H9 (cell line): ENCODE measurements around the gene RNASE2. TPM values are rescaled to one million over a fixed set of nuclear protein-coding genes. Genes with fewer than 3 reads are reported as not detected.

Source experiments
- DNase-seq: peaks from one replicate; pipeline ENCODE4 v3.0.0-alpha.2; 2017
- H2AFZ ChIP-seq: one replicate; pipeline ENCODE4 v1.6.1; 2013; ENCODE audit warnings: mild to moderate bottlenecking, low read length, control low read depth, moderate library complexity
- H2AK5ac ChIP-seq: 2 replicates; pipeline ENCODE4 v1.6.1; 2013; ENCODE audit warnings: low read length, control low read depth, mixed read lengths; ENCODE audit not compliant: insufficient read length
- H2BK120ac ChIP-seq: one replicate; pipeline ENCODE4 v1.6.1; 2013; ENCODE audit warnings: low read depth, mild to moderate bottlenecking, low read length, control low read depth, inconsistent platforms; ENCODE audit not compliant: poor library complexity, severe bottlenecking
- H2BK12ac ChIP-seq: 2 replicates; pipeline ENCODE4 v1.6.1; 2013; ENCODE audit warnings: low read length, control low read depth, mixed read lengths, low read depth; ENCODE audit not compliant: insufficient read length
- H2BK15ac ChIP-seq: 2 replicates; pipeline ENCODE4 v1.6.1; 2013; ENCODE audit warnings: low read depth, low read length, control low read depth
- H2BK20ac ChIP-seq: one replicate; pipeline ENCODE4 v1.6.1; 2013; ENCODE audit warnings: low read depth, mild to moderate bottlenecking, low read length, control low read depth, inconsistent platforms; ENCODE audit not compliant: poor library complexity, severe bottlenecking
- H2BK5ac ChIP-seq: 2 replicates; pipeline ENCODE4 v1.6.1; 2013; ENCODE audit warnings: low read length, control low read depth, mixed read lengths; ENCODE audit not compliant: insufficient read length
- H3K14ac ChIP-seq: 2 replicates; pipeline ENCODE4 v1.6.1; 2013; ENCODE audit warnings: low read length, control low read depth; ENCODE audit not compliant: insufficient read depth
- H3K18ac ChIP-seq: 2 replicates; pipeline ENCODE4 v1.6.1; 2013; ENCODE audit warnings: low read depth, mild to moderate bottlenecking, mixed read lengths, low read length, control low read depth; ENCODE audit not compliant: insufficient read length
- H3K23ac ChIP-seq: 2 replicates; pipeline ENCODE4 v1.6.1; 2013; ENCODE audit warnings: low read length, control low read depth, mixed read lengths, low read depth; ENCODE audit not compliant: insufficient read length
- H3K23me2 ChIP-seq: 2 replicates; pipeline ENCODE4 v1.6.1; 2013; ENCODE audit warnings: low read depth, mild to moderate bottlenecking, mixed read lengths, low read length, control low read depth; ENCODE audit not compliant: insufficient read length, poor library complexity, severe bottlenecking
- H3K27ac ChIP-seq: 2 replicates; pipeline ENCODE4 v1.5.1; 2013; ENCODE audit warnings: low read length, control low read depth, mixed read lengths, low read depth; ENCODE audit not compliant: insufficient read length
- H3K27me3 ChIP-seq: 2 replicates; pipeline ENCODE4 v1.6.1; 2013; ENCODE audit warnings: low read length, control low read depth, inconsistent platforms; ENCODE audit not compliant: insufficient read depth
- H3K4ac ChIP-seq: 2 replicates; pipeline ENCODE4 v1.6.1; 2013; ENCODE audit warnings: low read depth, mild to moderate bottlenecking, control low read depth, inconsistent platforms, low read length, moderate library complexity
- H3K4me1 ChIP-seq: 2 replicates; pipeline ENCODE4 v1.6.1; 2013; ENCODE audit warnings: low read length, control low read depth, inconsistent platforms; ENCODE audit not compliant: insufficient read depth
- H3K4me2 ChIP-seq: 2 replicates; pipeline ENCODE4 v1.6.1; 2013; ENCODE audit warnings: low read length, control low read depth, mixed read lengths; ENCODE audit not compliant: insufficient read length, insufficient read depth
- H3K56ac ChIP-seq: 2 replicates; pipeline ENCODE4 v1.6.1; 2013; ENCODE audit warnings: low read depth, mild to moderate bottlenecking, mixed read lengths, low read length, control low read depth; ENCODE audit not compliant: insufficient read length
- H3K79me1 ChIP-seq: 2 replicates; pipeline ENCODE4 v1.6.1; 2013; ENCODE audit warnings: low read depth, mild to moderate bottlenecking, moderate library complexity, low read length, control low read depth, inconsistent platforms; ENCODE audit not compliant: insufficient read depth, poor library complexity, severe bottlenecking
- H3K79me2 ChIP-seq: 2 replicates; pipeline ENCODE4 v1.6.1; 2013; ENCODE audit warnings: low read length, control low read depth, inconsistent platforms; ENCODE audit not compliant: insufficient read depth
- H3K9ac ChIP-seq: 2 replicates; pipeline ENCODE4 v1.6.1; 2013; ENCODE audit warnings: low read length, control low read depth, mixed read lengths; ENCODE audit not compliant: insufficient read length; ENCODE audit errors: extremely low read depth
- H3K9me3 ChIP-seq: one replicate; pipeline ENCODE4 v1.6.1; 2013; ENCODE audit warnings: low read depth, low read length, inconsistent platforms; ENCODE audit not compliant: control insufficient read depth
- H3T11ph ChIP-seq: one replicate; pipeline ENCODE4 v1.6.1; 2013; ENCODE audit warnings: mild to moderate bottlenecking, low read length, control low read depth, inconsistent platforms
- H4K20me1 ChIP-seq: one replicate; pipeline ENCODE4 v1.6.1; 2013; ENCODE audit not compliant: control insufficient read depth, insufficient read length, insufficient read depth
- H4K5ac ChIP-seq: 2 replicates; pipeline ENCODE4 v1.6.1; 2013; ENCODE audit warnings: low read depth, mild to moderate bottlenecking, mixed read lengths, low read length, control low read depth; ENCODE audit not compliant: insufficient read length
- H4K8ac ChIP-seq: replicated peaks from 2 replicates; pipeline ENCODE4 v1.6.1; 2013; ENCODE audit warnings: low read length, control low read depth, mixed read lengths, low read depth; ENCODE audit not compliant: insufficient read length
- H4K91ac ChIP-seq: 2 replicates; pipeline ENCODE4 v1.6.1; 2013; ENCODE audit warnings: low read depth, mild to moderate bottlenecking, moderate library complexity, mixed read lengths, low read length, control low read depth; ENCODE audit not compliant: insufficient read length
- H3K27ac Mint-ChIP-seq, 3 experiments: 2 replicates in 2 of 3; 3 replicates in 1 of 3; pipeline ENCODE4 v1.8.0; 2020 to 2021; ENCODE audit warnings: mixed read lengths in 3 of 3, mild to moderate bottlenecking in 1 of 3, moderate library complexity in 1 of 3
- H3K27me3 Mint-ChIP-seq: 2 replicates; pipeline ENCODE4 v1.8.0; 2021; ENCODE audit warnings: low read depth, mild to moderate bottlenecking, moderate library complexity, mixed read lengths
- H3K36me3 Mint-ChIP-seq, 3 experiments: 2 replicates in 2 of 3; 3 replicates in 1 of 3; pipeline ENCODE4 v1.8.0; 2020 to 2021; ENCODE audit warnings: low read depth in 3 of 3, mixed read lengths in 3 of 3; ENCODE audit not compliant: insufficient read depth in 1 of 3
- H3K4me1 Mint-ChIP-seq, 2 experiments: 2 replicates each; pipeline ENCODE4 v1.8.0; 2020; ENCODE audit warnings: mixed read lengths in 2 of 2
- H3K4me3 Mint-ChIP-seq, 2 experiments: 2 replicates in 1 of 2; 3 replicates in 1 of 2; pipeline ENCODE4 v1.8.0; 2020 to 2021; ENCODE audit warnings: mild to moderate bottlenecking in 2 of 2, mixed read lengths in 2 of 2, moderate library complexity in 1 of 2
- H3K9me3 Mint-ChIP-seq, 2 experiments: 2 replicates in 1 of 2; 3 replicates in 1 of 2; pipeline ENCODE4 v1.8.0; 2020; ENCODE audit warnings: mild to moderate bottlenecking in 2 of 2, mixed read lengths in 2 of 2, moderate library complexity in 1 of 2
- CTCF ChIP-seq: fragments of 200-600 bp; sonication (generic); conservative IDR thresholded peaks from 3 replicates; pipeline ENCODE4 v1.8.0; 2021; ENCODE audit warnings: antibody characterized with exemption, mild to moderate bottlenecking
- WGBS: extraction: QIAGEN DNeasy Blood & Tissue Kit; methylation state at CpG from one replicate; pipeline ENCODE4 v1.1.7; 2013; ENCODE audit warnings: missing lambda C conversion rate, low lambda C conversion rate, mixed read lengths; ENCODE audit not compliant: insufficient read length; ENCODE audit errors: extremely low coverage; 5-methylcytosine and 5-hydroxymethylcytosine counted together
- total RNA-seq: library from RNA; stranded (reverse); gene quantifications from 2 replicates; pipeline ENCODE4 v1.2.1, GENCODE V29; 2021

Gene RNASE2
- total RNA-seq, 1 experiment from 2014 or later, result not detected

GRCh38 chr14:21003788-21004346, 48.6 kb downstream of the RNASE2 start:
- WGBS, result no CpG with 5 or more reads among the region's 14 CpGs
- TF ChIP-seq CTCF, result no peak
- H3K4me3 Mint-ChIP-seq, result no peak overlapping the region

More at GRCh38 chr14:21003788-21004346, 48.6 kb downstream of the RNASE2 start:
- no peak for DNase-seq
- Histone ChIP-seq H4K91ac (no peak overlapping the region), H3K23me2 (no peaks in the 10 kb centered on the region), H2BK120ac (no peak overlapping the region), H4K5ac (no peak overlapping the region), H4K20me1 (no peaks in the 10 kb centered on the region), H3K9ac (no peak overlapping the region), H2BK15ac (no peak overlapping the region), H3T11ph (no peak overlapping the region), H3K4ac (no peak overlapping the region), H2BK5ac (no peak overlapping the region), H3K14ac (no peak overlapping the region), H2AFZ (no peak overlapping the region), H3K4me1 (no peaks in the 10 kb centered on the region), H3K27me3 (no peaks in the 10 kb centered on the region), H3K4me2 (no peak overlapping the region), H3K56ac (no peak overlapping the region), H3K27ac (no peak overlapping the region), H2BK12ac (no peak overlapping the region), H2AK5ac (no peak overlapping the region), H3K79me2 (no peaks in the 10 kb centered on the region), H2BK20ac (no peak overlapping the region), H3K79me1 (no peaks in the 10 kb centered on the region), H4K8ac (no peak overlapping the region), H3K18ac (no peak overlapping the region), H3K9me3 (no peaks in the 10 kb centered on the region), H3K23ac (no peak overlapping the region)
- H3K36me3 Mint-ChIP-seq, result no peaks in the 10 kb centered on the region
- H3K9me3 Mint-ChIP-seq, result no peaks in the 10 kb centered on the region
- H3K27ac Mint-ChIP-seq, result no peak overlapping the region
- peaks cover 8 to 9% of the 10 kb centered on the region in 2 experiments for H3K4me1 Mint-ChIP-seq
- no peaks in the 10 kb centered on the region; the same call in 1 of the 2 replicates for H3K27me3 Mint-ChIP-seq

Other genes with a start within 250 kb of the RNASE2 start
- gene EDDM3A, start 209.6 kb upstream of the RNASE2 start, total RNA-seq, result not detected in 2 replicates
- not detected in 2 replicates for gene EDDM3B, start 187.1 kb upstream of the RNASE2 start, total RNA-seq
- not detected in 2 replicates for gene RNASE6, start 174.2 kb upstream of the RNASE2 start, total RNA-seq
- gene RNASE1, start 152.6 kb upstream of the RNASE2 start, total RNA-seq, result 1.2 and 1.6 TPM in 2 replicates
- gene RNASE3, start 64.1 kb upstream of the RNASE2 start, total RNA-seq, result not detected in 2 replicates
- 77.9 and 81.4 TPM in 2 replicates for gene METTL17, start 34.5 kb downstream of the RNASE2 start, total RNA-seq
- gene SLC39A2, start 43.8 kb downstream of the RNASE2 start, total RNA-seq, result not detected in 2 replicates
- 18.1 and 20.6 TPM in 2 replicates for gene NDRG2, start 69.6 kb downstream of the RNASE2 start, total RNA-seq
- not detected in 2 replicates for gene TPPP2, start 74.7 kb downstream of the RNASE2 start, total RNA-seq
- gene RNASE13, start 79.3 kb downstream of the RNASE2 start, total RNA-seq, result not detected in 2 replicates
- not detected in 2 replicates for gene RNASE7, start 86.9 kb downstream of the RNASE2 start, total RNA-seq
- gene RNASE8, start 102.3 kb downstream of the RNASE2 start, total RNA-seq, result not detected in 2 replicates
- gene ARHGEF40, start 114.8 kb downstream of the RNASE2 start, total RNA-seq, result 71.1 and 71.4 TPM in 2 replicates
- 84.5 and 87.6 TPM in 2 replicates for gene ZNF219, start 143.2 kb downstream of the RNASE2 start, total RNA-seq
- 1.9 and 2.2 TPM in 2 replicates for gene TMEM253, start 145.6 kb downstream of the RNASE2 start, total RNA-seq
- not detected in 2 replicates for gene OR5AU1, start 200.6 kb downstream of the RNASE2 start, total RNA-seq